ENCODE measurements around the gene FAM114A1.
"Not testable (repeated sequence)": the region's sequence is repeated elsewhere in the genome, so short reads cannot be mapped to it uniquely, and the experiment has no call there.

Gene FAM114A1

DNA sequence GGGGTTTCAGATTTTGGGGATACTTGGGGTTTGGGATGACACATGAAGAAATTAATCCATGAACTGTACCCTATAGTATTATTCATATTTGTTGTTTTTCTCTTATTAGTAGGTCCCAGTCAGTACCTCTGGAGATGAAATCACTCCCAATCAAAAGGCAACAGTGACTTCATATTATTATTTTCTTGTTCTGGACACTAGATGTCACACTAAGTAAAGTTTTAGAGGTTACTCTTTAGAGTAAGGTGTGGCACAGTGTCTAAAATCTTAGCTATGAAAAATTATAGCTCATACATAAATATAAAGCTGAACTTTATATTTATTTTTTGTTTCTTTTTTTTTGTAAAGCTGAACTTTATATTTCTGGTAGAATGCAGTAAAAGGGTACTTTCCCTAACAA, 35.1 kb downstream of the FAM114A1 start:
- DNase-seq (ENCODE audit: low read depth, low spot score), result peak; percentile 20

- no peak for DNase-seq (ENCODE audit: low read depth, low spot score)
These were observed 36.6 kb downstream of the FAM114A1 start for GRCh38 chr4:38904090-38904666.

- DNase-seq (ENCODE audit: low read depth, low spot score), result no peak
These were observed 37.1 kb downstream of the FAM114A1 start for GRCh38 chr4:38904682-38905081.

- DNase-seq (ENCODE audit: low read depth, low spot score), result no peak
These were observed 38.2 kb downstream of the FAM114A1 start for GRCh38 chr4:38905652-38906385.

DNA sequence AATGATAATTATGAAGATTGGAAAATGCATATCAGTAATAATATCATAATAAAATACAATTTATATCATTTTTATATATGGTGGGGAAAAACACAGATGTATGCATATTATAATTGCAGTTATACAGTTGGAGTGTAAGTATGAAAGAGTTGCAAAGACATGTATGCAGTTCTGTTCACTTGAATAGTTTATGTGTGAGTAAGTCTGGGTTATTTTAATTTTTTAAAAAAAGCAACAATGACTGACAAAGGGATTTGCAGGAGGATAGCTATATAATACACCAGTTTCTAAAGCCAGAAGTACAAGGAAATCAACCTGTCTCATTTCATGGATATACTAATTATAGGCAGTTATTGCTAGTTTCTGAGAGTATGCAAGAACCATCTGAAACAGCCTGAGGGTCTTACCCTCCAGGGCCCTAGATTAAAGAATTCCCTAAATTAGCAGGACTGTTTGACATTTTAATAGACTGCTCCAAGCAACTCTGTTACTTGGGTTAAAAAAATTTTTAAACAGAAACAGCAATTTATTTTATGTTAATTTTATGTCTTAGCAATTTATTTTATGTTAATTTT, 40.2 kb downstream of the FAM114A1 start:
- no peak for DNase-seq (ENCODE audit: low read depth, low spot score)

- DNase-seq (ENCODE audit: low read depth, low spot score), result no peak
These were observed 41.4 kb downstream of the FAM114A1 start for GRCh38 chr4:38909015-38909414.

- DNase-seq (ENCODE audit: low read depth, low spot score), result no peak
These were observed 43.7 kb downstream of the FAM114A1 start for GRCh38 chr4:38911257-38911656.

- no peak for DNase-seq (ENCODE audit: low read depth, low spot score)
These were observed 47.2 kb downstream of the FAM114A1 start for GRCh38 chr4:38914854-38915253.

DNA sequence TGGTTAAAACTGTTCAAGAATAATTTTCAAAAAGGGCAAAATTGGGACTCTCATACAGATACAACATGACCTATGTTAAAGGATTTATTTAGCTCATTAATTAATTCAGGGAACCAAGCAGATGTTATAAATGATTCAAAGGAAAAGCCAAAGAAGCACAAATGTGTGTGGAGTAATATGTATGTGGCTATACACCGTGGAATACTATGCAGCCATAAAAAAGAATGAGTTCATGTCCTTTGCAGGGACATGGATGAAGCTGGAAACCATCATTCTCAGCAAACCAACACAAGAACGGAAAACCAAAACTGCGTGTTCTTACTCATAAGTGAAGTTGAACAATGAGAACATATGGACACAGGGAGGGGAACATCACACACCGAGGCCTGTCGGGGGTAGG, 48.7 kb downstream of the FAM114A1 start:
- not testable (repeated sequence) for DNase-seq (ENCODE audit: low read depth, low spot score)

DNA sequence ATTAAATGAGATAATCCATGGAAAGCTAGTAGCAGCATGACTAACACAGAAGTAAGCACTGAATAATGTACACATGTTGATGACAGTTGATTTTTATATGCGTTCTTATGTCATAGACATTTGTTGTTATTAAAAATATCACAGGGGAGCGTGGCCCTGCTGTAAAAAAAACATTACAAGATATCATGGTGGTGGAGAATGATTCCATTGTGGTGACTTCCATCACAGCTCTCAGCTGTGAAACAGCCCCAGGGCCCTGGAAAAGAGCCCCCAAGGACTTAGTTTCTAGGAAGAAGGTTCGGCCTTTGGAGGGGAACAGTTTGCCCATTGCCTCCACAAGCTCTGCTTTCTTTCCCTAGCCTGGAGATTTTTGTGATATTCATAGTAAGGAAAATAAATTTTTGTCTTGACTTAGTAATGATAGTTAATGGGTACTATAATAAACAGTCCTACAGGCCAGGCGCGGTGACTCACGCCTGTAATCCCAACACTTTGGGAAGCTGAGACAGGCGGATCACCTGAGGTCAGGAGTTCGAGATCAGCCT, 49.9 kb downstream of the FAM114A1 start:
- DNase-seq (ENCODE audit: low read depth, low spot score), result no peak

GRCh38 chr4:38919494-38919893, 51.9 kb downstream of the FAM114A1 start:
- no peak for DNase-seq (ENCODE audit: low read depth, low spot score)

DNA sequence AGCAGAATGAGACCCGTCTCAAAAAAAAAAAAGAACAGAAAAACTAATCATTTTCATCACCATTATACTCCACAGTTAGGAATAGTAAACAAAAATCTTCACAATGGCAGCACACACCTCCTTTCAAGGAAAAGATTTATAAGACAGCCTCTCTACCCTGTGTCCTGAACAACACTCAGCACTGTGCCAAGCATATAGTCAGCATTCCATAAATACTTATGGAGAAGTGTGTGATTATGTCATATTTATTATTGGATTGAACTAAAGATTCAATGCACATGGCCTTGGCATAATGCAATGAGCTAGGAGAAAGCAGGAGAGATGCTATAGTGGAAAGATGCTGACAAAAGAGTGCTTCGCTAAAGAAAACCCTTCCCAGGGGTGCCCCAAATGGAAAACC, 52.6 kb downstream of the FAM114A1 start:
- no peak for DNase-seq (ENCODE audit: low read depth, low spot score)

DNA sequence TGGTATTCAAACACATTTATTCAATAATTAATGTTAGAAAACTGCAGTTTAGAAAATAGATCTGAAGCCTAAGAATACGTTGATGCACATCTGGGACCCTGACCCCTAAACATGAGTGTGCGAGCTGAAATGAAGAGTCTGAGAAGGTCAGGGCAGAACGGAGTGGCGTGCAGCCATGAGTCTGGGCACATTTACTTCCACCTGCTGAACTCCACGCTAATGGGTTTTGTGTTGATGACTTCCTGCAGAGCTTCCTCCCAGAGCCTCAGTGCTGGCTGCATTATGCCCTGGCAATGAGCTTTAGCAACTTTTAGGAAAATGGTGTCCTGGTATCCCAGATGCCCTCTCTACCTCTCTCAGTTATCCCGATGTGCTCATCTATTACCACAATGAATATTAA, 53.1 kb downstream of the FAM114A1 start:
- no peak for DNase-seq (ENCODE audit: low read depth, low spot score)

DNA sequence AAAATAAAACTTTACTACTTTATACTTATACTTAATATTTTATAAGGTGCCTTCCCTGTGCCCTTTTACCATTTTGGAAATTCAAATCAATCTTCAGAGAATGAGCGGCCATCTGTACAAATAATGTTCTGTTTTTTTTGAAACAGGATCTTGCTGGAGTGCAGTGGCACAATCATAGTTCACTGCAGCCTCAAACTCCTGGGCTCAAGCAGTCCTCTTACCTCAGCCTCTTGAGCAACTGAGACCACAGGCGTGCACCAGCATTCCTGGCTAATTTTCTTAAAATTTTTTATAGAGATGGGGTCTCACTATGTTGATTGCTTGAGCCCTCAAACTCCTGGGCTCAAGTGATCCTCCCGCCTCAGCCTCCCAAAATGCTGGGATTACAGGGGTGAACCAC, 53.5 kb downstream of the FAM114A1 start:
- no peak for DNase-seq (ENCODE audit: low read depth, low spot score)

DNA sequence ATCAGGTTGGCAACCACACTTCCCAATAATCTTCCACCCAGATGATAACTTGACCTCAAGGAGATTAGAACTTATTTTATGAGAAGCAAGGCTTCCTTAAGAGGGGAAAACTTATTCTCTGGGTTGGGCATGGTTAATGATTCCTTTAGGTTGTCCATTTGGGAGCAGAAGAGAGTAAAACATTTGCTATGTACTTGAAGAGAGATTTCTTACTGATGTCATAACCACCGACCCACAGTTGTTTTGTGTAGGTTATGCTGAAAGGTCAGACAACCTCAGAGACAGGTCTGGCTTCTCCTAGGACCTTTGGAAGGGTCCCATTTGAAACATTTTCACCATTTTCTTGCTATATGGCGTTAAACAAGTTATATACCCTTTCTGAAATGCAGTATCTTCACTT, 56.1 kb downstream of the FAM114A1 start:
- no peak for DNase-seq (ENCODE audit: low read depth, low spot score)

DNA sequence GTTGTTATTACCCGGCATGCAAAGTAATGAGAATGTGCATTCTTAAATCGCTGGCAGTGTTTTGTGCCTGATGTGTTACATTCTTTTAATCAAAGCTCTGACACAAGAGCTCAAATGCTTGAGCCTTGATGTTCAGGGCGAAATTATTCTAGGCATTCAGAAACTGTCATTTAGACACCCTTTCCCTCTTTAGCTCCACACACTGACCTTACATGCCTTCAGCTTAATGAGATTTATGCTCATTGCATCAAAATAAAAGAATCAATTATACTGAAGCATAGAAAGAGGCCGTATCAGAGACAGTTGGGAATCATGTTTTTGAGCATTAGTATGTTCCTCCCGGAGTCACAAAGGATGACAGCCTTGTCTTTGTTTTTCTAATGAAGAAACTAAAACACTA, 56.7 kb downstream of the FAM114A1 start:
- peak; percentile 42 for DNase-seq (ENCODE audit: low read depth, low spot score)

DNA sequence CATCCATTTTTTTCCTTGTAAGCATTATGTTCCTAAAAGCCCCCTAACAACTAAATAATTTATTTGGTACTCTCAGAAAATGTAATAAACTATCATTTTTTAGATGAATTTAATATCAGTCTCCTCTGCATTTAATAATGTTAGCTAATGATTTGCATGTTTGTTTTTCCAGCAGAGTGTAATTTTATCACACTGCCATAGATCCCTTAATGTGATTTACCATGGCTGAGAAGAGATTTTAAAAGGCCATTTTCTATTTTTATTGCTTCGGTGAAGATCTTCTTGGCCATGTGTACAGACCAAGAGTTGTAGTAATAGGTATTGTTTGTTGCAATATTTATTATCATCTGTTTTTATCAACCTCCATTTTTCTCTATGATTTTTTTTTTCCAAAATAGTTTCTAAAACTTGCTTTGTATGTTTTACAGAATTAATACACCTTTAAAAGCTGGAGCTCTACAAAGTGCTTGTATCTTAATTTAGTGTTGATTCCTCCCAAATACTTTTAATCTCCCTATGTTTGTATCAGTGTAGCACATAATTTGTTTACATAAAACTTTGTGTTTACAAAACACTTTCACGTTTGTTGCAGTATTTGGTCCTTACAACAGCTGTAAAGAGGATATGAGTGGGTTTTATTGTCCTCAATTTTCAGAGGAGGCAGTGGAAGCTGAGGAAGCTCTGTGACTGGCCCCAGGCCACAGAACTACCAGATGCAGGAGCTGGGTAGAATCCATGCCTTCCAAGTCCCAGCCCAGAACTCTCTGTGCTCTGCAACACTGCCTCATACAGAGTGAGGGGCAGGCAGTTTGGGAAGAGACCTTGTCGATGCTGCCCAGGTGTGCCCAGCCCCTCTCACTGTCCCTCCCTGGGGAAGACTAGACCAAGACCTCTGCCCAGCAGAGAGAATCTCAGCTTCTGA, 58.1 kb downstream of the FAM114A1 start:
- DNase-seq (ENCODE audit: low read depth, low spot score), result no peak

- no peak for DNase-seq (ENCODE audit: low read depth, low spot score)
These were observed 59.3 kb downstream of the FAM114A1 start for GRCh38 chr4:38926896-38927295.

DNA sequence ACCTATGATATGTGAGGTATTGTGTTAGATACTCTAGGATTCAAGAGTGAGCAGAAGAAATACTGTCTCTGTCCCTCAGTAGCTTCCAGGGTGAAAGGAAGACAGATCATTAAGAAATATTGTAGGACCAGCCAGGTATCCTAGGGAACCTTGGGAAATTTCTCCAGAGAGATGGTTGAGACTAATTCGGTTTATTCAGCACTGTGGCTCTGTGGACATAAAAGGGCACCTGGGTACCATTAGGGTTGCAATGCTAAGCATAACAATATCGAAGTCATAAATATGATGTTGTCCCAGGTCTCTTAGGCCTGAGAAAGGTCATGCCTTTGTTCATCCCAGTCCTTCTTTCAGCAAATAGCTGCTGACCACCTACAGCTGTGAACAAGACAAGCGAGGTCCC, 61.0 kb downstream of the FAM114A1 start:
- DNase-seq (ENCODE audit: low read depth, low spot score), result no peak

DNA sequence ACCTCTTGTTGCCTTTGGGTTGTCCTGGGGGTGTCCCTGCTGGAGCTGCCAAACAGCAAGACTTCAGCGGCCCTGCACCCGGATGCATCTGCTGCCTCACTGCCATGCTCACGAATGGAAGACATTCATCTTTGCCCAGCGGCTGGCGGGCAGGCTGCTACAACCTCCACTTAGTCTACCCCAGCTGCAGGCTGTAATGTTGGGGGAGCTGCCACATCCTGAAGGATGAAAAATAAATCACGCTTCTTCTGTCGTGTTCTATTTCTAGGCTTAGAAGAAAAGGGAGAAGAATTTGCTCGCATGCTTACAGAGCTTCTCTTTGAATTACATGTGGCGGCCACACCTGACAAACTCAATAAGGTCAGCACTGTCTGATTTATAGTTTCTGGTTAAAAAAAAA, 61.4 kb downstream of the FAM114A1 start:
- no peak for DNase-seq (ENCODE audit: low read depth, low spot score)

- DNase-seq (ENCODE audit: low read depth, low spot score), result no peak
These were observed 62.6 kb downstream of the FAM114A1 start for GRCh38 chr4:38930204-38930603.

- no peak for DNase-seq (ENCODE audit: low read depth, low spot score)
These were observed 63.1 kb downstream of the FAM114A1 start for GRCh38 chr4:38930707-38931106.
